HCT116 (cell line): ENCODE data around the gene GPC5.

Source experiments
- CEBPB ChIP-seq: IDR thresholded peaks from 2 replicates; pipeline ENCODE4 v1.6.1; 2012; ENCODE audit warnings: low read depth
- CTCF ChIP-seq, 3 experiments: fragments of 200-600 bp in 1 of 3; sonication (generic) in 1 of 3; IDR thresholded peaks in 2 of 3; conservative IDR thresholded peaks in 1 of 3; 2 replicates each; pipeline ENCODE4 v1.5.1; 2012 to 2017; ENCODE audit warnings: low read depth in 2 of 3, low read length in 2 of 3, antibody characterized with exemption in 1 of 3, borderline replicate concordance in 1 of 3, control low read depth in 1 of 3, mild to moderate bottlenecking in 1 of 3, mixed read lengths in 1 of 3, mixed run types in 1 of 3, moderate library complexity in 1 of 3; ENCODE audit not compliant: insufficient read depth in 1 of 3
- EZH2 ChIP-seq: fragments of 200-600 bp; sonication (generic); IDR thresholded peaks from 2 replicates; pipeline ENCODE4 v1.6.1; 2017; ENCODE audit warnings: antibody characterized with exemption, mixed run types
- FOSL1 ChIP-seq: IDR thresholded peaks from 2 replicates; pipeline ENCODE4 v1.6.1; 2012; ENCODE audit warnings: low read depth
- POLR2A ChIP-seq: IDR thresholded peaks from 2 replicates; pipeline ENCODE4 v1.7.0; 2011; ENCODE audit warnings: borderline replicate concordance; ENCODE audit not compliant: insufficient read depth, insufficient read length; ENCODE audit errors: extremely low read depth
- POLR2AphosphoS5 ChIP-seq: IDR thresholded peaks from 2 replicates; pipeline ENCODE4 v1.6.1; 2011; ENCODE audit warnings: mild to moderate bottlenecking, low read depth, low read length, moderate library complexity
- RAD21 ChIP-seq: IDR thresholded peaks from 2 replicates; pipeline ENCODE4 v1.6.1; 2012; ENCODE audit warnings: low read depth, mild to moderate bottlenecking
- REST ChIP-seq: IDR thresholded peaks from 2 replicates; pipeline ENCODE4 v1.6.1; 2012; ENCODE audit warnings: low read depth
- SIN3A ChIP-seq: IDR thresholded peaks from 2 replicates; pipeline ENCODE4 v1.6.1; 2012; ENCODE audit warnings: low read depth
- SRF ChIP-seq: IDR thresholded peaks from 2 replicates; pipeline ENCODE4 v1.6.1; 2012; ENCODE audit warnings: low read depth
- TCF7L2 ChIP-seq: IDR thresholded peaks from 2 replicates; pipeline ENCODE4 v1.7.0; 2011; ENCODE audit warnings: borderline replicate concordance, inconsistent platforms; ENCODE audit not compliant: insufficient read depth, insufficient read length; ENCODE audit errors: extremely low read depth
- YY1 ChIP-seq: IDR thresholded peaks from 2 replicates; pipeline ENCODE4 v1.6.1; 2011; ENCODE audit warnings: low read length, low read depth, moderate library complexity, mild to moderate bottlenecking; ENCODE audit not compliant: insufficient replicate concordance; ENCODE audit errors: extremely low read depth
- ZFX ChIP-seq: fragments of 450-650 bp; IDR thresholded peaks from 2 replicates; pipeline ENCODE4 v1.6.1; 2017

GRCh38 chr13:92259523-92259922 is 861.1 kb downstream of the GPC5 start:
- TF ChIP-seq EZH2 (no peak), SRF (no peak), POLR2A (no peak), POLR2AphosphoS5 (no peak), RAD21 (no peak), CTCF (IDR thresholded peaks at IDR 0.05 in 2 of 3, conservative IDR thresholded peaks at IDR 0.05 in 1 of 3; ENCODE audit: borderline replicate concordance in 1 of 3, insufficient read depth in 1 of 3, low read depth in 2 of 3, low read length in 2 of 3) (no peak), YY1 (no peak), REST (no peak), SIN3A (no peak), ZFX (no peak), CEBPB (no peak), FOSL1 (no peak), TCF7L2 (no peak)
